SJCRH30 (cell line): Measurements from ENCODE around the gene PGLYRP2. TPM values are rescaled to one million over a fixed set of nuclear protein-coding genes. Genes with fewer than 3 reads are reported as not detected.

Experiments
- DNase-seq, 2 experiments: peaks; one replicate each; pipeline ENCODE4 v3.0.0-alpha.2; 2015 to 2020
- H3K27ac ChIP-seq: fragments of 250-450 bp; sonication (Bioruptor Pico); 2 replicates; pipeline ENCODE4 v1.5.1; 2020; ENCODE audit warnings: mild to moderate bottlenecking, moderate library complexity
- H3K27me3 ChIP-seq: fragments of 250-450 bp; sonication (Bioruptor Pico); 2 replicates; pipeline ENCODE4 v1.5.1; 2020; ENCODE audit warnings: mild to moderate bottlenecking, moderate library complexity
- H3K36me3 ChIP-seq: fragments of 250-450 bp; sonication (Bioruptor Pico); 2 replicates; pipeline ENCODE4 v1.5.1; 2020; ENCODE audit warnings: mild to moderate bottlenecking, moderate library complexity
- H3K4me1 ChIP-seq: fragments of 250-450 bp; sonication (Bioruptor Pico); 2 replicates; pipeline ENCODE4 v1.5.1; 2020; ENCODE audit warnings: mild to moderate bottlenecking, moderate library complexity
- H3K4me3 ChIP-seq: fragments of 250-450 bp; sonication (Bioruptor Pico); 2 replicates; pipeline ENCODE4 v1.5.1; 2020; ENCODE audit warnings: mild to moderate bottlenecking, moderate library complexity
- H3K9me3 ChIP-seq: fragments of 250-450 bp; sonication (Bioruptor Pico); replicated peaks from 2 replicates; pipeline ENCODE4 v1.5.1; 2020; ENCODE audit warnings: mild to moderate bottlenecking, moderate library complexity
- total RNA-seq: library from RNA; depleted of rRNA; stranded (reverse); fragments of >200 nt; shearing (Covaris generic); gene quantifications from 2 replicates; pipeline ENCODE4 v1.2.3, GENCODE V29; 2014; rRNA removed

The PGLYRP2 gene
- total RNA-seq, 1 experiment from 2014 or later: not detected

- Histone ChIP-seq H3K4me1 (peaks cover 19% of the 10 kb centered on the region), H3K27ac (peak overlapping the region; percentile 50)
Measured at GRCh38 chr19:15421721-15422260, 57.5 kb downstream of the PGLYRP2 start.

DNA sequence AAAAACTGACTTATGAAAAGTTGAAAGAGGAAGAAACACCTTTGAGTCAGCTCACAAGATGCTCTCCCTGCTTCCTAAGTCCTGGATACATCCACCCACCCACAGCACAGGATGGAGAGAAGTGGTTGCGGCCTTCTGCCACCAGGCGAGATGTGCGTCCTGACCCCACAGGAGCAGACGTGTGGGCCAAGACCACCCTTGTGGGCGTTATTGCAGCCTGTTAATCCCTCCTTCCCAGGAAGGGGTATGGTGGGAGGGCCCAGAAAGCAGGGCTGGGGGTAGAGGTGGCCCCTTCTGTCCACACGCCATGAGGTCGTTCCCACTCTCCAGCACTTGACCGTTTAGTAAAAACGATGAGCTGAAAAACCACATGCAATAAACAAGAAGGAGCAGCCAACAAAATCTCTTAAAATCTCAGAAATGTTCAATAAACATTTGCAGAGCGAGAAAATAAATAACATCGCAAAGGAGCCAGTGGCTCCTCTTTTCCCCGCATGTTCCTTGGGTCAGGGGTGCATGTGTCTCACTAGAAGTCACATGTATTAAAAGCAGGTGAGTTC is 58.1 kb downstream of the PGLYRP2 start:
- no peak for DNase-seq
- H3K4me1 ChIP-seq: peaks cover 20% of the 10 kb centered on the region
- H3K9me3 ChIP-seq: no peaks in the 10 kb centered on the region
- no peak overlapping the region; the same call in 1 of the 2 replicates for H3K27ac ChIP-seq
- no peak overlapping the region for H3K4me3 ChIP-seq
- no peaks in the 10 kb centered on the region for H3K27me3 ChIP-seq
- peaks cover 39% of the 10 kb centered on the region for H3K36me3 ChIP-seq

More at GRCh38 chr19:15421721-15422260, 57.5 kb downstream of the PGLYRP2 start:
- DNase-seq: peak; percentile 81 to 82
- H3K36me3 ChIP-seq: peaks cover 39% of the 10 kb centered on the region
- H3K9me3 ChIP-seq: no peaks in the 10 kb centered on the region
- H3K27me3 ChIP-seq: no peaks in the 10 kb centered on the region
- H3K4me3 ChIP-seq: no peak overlapping the region

- no peaks in the 10 kb centered on the region for H3K27me3 ChIP-seq
- H3K4me1 ChIP-seq: peaks cover 20% of the 10 kb centered on the region
- no peak for DNase-seq
- peaks cover 31% of the 10 kb centered on the region for H3K36me3 ChIP-seq
- no peaks in the 10 kb centered on the region for H3K9me3 ChIP-seq
- no peak overlapping the region for H3K27ac ChIP-seq
- H3K4me3 ChIP-seq: peak overlapping the region; percentile 16
Measured at GRCh38 chr19:15419413-15420025, 59.8 kb downstream of the PGLYRP2 start.

Other genes with a start within 250 kb of the PGLYRP2 start
- 0.18 TPM in 1 of 2 replicates, not detected in the other for gene EPHX3, start 247.1 kb downstream of the PGLYRP2 start, total RNA-seq
- 48.6 and 50.4 TPM in 2 replicates for gene BRD4, start 147.0 kb downstream of the PGLYRP2 start, total RNA-seq
- 26.9 and 28.1 TPM in 2 replicates for gene AKAP8, start 99.7 kb downstream of the PGLYRP2 start, total RNA-seq
- gene AKAP8L, start 60.5 kb downstream of the PGLYRP2 start, total RNA-seq: 86.0 and 111 TPM in 2 replicates
- 23.0 and 23.8 TPM in 2 replicates for gene WIZ, start 29.5 kb downstream of the PGLYRP2 start, total RNA-seq
- 0.12 TPM in 1 of 2 replicates, not detected in the other for gene RASAL3, start 15.0 kb downstream of the PGLYRP2 start, total RNA-seq
- gene CYP4F22, start 29.0 kb upstream of the PGLYRP2 start, total RNA-seq: not detected in 2 replicates
- gene CYP4F8, start 135.7 kb upstream of the PGLYRP2 start, total RNA-seq: not detected in 2 replicates
- gene CYP4F3, start 161.4 kb upstream of the PGLYRP2 start, total RNA-seq: not detected in 2 replicates
- not detected in 2 replicates for gene CYP4F12, start 193.6 kb upstream of the PGLYRP2 start, total RNA-seq
- gene OR10H2, start 248.5 kb upstream of the PGLYRP2 start, total RNA-seq: not detected in 2 replicates